ENCODE data around the gene DNAJB5. TPM values are rescaled to one million over a fixed set of nuclear protein-coding genes. Genes with fewer than 3 reads are reported as not detected.
A peak's percentile ranks its signal among the peaks of the same experiment; 100 is the strongest.

Gene DNAJB5
- total RNA-seq (2014; rRNA removed; shearing (Covaris generic)) (37.4 and 37.6 TPM in 2 replicates), polyA plus RNA-seq (2016; fragmentation: Nextera tagmentation; extraction: Ambion mirVana) (20.3 and 22.6 TPM in 2 replicates)
- long read RNA-seq, partial matches to known transcripts, result 0 of 3 reads
- long read RNA-seq, other reads (novel, unspliced or antisense), result 0 of 3 reads

- no peaks in the 10 kb centered on the region for H4K20me1 ChIP-seq (replicated peaks; ENCODE audit: insufficient read depth)
- no peaks in the 10 kb centered on the region; the same call in none of the 2 replicates for H3F3A ChIP-seq (replicated peaks; ENCODE audit: low read depth)
- Mint-ChIP-seq H3K36me3 (ENCODE audit: low read depth) (peaks cover 16% of the 10 kb centered on the region), H3K27me3 (ENCODE audit: insufficient read depth, low read depth, poor library complexity) (peaks cover 14% of the 10 kb centered on the region), H3K4me1 (peaks cover 62% of the 10 kb centered on the region), H3K9me3 (no peaks in the 10 kb centered on the region; the same call in 1 of the 3 replicates), H3K4me3 (peak within 1 kb of the TSS; percentile 88), H3K27ac (peak within 1 kb of the TSS; percentile 97)
- H2AFZ ChIP-seq, result peak within 1 kb of the TSS; percentile 5
- H3K36me3 ChIP-seq (ENCODE audit: insufficient read depth), result no peaks in the 10 kb centered on the region
- H3K4me3 ChIP-seq, result peak within 1 kb of the TSS; percentile 85
- H3K4me2 ChIP-seq, result peak within 1 kb of the TSS; percentile 96
- DNase-seq (ENCODE audit: low spot score) (peak; percentile 99), ATAC-seq (peak; percentile 73)
- peak within 1 kb of the TSS; percentile 92 for H3K27ac ChIP-seq (ENCODE audit: low read depth)
- peaks cover 49% of the 10 kb centered on the region for H3K4me1 ChIP-seq (ENCODE audit: insufficient read depth)
- H3K27me3 ChIP-seq (ENCODE audit: insufficient read depth), result no peaks in the 10 kb centered on the region
- 0 out of 2 replicates have a peak, but pooled peaks cover 2% of the 10 kb centered on the region for H3K9me2 ChIP-seq (ENCODE audit: insufficient read depth)
- H3K79me2 ChIP-seq (replicated peaks; ENCODE audit: insufficient read depth), result peaks cover 5% of the 10 kb centered on the region; the same call in 1 of the 2 replicates
- TF ChIP-seq JUNB (IDR thresholded peaks at IDR 0.05; ENCODE audit: unreplicated experiment), result no peak
- peak; percentile 89 for TF ChIP-seq CREB1 (CRISPR knock-in tag; IDR thresholded peaks at IDR 0.05; ENCODE audit: low read depth)
- no peak for TF ChIP-seq ZNF331 (CRISPR knock-in tag; IDR thresholded peaks at IDR 0.05; ENCODE audit: low read depth)
- no peak for TF ChIP-seq ZNF114 (CRISPR knock-in tag; IDR thresholded peaks at IDR 0.05)
- peak; percentile 41; the same call in 1 of the 2 replicates for TF ChIP-seq POLR2AphosphoS5 (IDR thresholded peaks at IDR 0.05; ENCODE audit: low read depth)
- no peak for TF ChIP-seq REST (IDR thresholded peaks at IDR 0.05; ENCODE audit: unreplicated experiment)
- TF ChIP-seq STAT1 (IDR thresholded peaks at IDR 0.05; ENCODE audit: unreplicated experiment), result no peak
- TF ChIP-seq ETS1 (IDR thresholded peaks at IDR 0.05), result 0 out of 2 replicates have a peak, but pooled peaks have one; percentile 33
- TF ChIP-seq, protein P1, sequence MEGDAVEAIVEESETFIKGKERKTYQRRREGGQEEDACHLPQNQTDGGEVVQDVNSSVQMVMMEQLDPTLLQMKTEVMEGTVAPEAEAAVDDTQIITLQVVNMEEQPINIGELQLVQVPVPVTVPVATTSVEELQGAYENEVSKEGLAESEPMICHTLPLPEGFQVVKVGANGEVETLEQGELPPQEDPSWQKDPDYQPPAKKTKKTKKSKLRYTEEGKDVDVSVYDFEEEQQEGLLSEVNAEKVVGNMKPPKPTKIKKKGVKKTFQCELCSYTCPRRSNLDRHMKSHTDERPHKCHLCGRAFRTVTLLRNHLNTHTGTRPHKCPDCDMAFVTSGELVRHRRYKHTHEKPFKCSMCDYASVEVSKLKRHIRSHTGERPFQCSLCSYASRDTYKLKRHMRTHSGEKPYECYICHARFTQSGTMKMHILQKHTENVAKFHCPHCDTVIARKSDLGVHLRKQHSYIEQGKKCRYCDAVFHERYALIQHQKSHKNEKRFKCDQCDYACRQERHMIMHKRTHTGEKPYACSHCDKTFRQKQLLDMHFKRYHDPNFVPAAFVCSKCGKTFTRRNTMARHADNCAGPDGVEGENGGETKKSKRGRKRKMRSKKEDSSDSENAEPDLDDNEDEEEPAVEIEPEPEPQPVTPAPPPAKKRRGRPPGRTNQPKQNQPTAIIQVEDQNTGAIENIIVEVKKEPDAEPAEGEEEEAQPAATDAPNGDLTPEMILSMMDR (conservative IDR thresholded peaks at IDR 0.05; ENCODE audit: low read depth in 2 of 2), result no peak
- TF ChIP-seq EZH2phosphoT487 (IDR thresholded peaks at IDR 0.05; ENCODE audit: unreplicated experiment), result no peak
- no peak for TF ChIP-seq ZNF462 (CRISPR knock-in tag; IDR thresholded peaks at IDR 0.05)
- TF ChIP-seq NANOG (IDR thresholded peaks at IDR 0.05; ENCODE audit: borderline replicate concordance), result no peak
Observed at GRCh38 chr9:34989003-34989945, at the start of gene DNAJB5. TSS of gene DNAJB5 (plus strand) at chr9:34989745. CDS start at chr9:34990631, 886 bp downstream.
